ENCODE results near the gene NDST1. TPM values are rescaled to one million over a fixed set of nuclear protein-coding genes. Genes with fewer than 3 reads are reported as not detected.
"Not testable (repeated sequence)": the region's sequence is repeated elsewhere in the genome, so short reads cannot be mapped to it uniquely, and the experiment has no call there.

Gene NDST1
- polyA plus RNA-seq (2013, experiment 1 of 2), result 34.7 TPM
- polyA plus RNA-seq (2013, experiment 2 of 2), result 33.9 TPM

DNA sequence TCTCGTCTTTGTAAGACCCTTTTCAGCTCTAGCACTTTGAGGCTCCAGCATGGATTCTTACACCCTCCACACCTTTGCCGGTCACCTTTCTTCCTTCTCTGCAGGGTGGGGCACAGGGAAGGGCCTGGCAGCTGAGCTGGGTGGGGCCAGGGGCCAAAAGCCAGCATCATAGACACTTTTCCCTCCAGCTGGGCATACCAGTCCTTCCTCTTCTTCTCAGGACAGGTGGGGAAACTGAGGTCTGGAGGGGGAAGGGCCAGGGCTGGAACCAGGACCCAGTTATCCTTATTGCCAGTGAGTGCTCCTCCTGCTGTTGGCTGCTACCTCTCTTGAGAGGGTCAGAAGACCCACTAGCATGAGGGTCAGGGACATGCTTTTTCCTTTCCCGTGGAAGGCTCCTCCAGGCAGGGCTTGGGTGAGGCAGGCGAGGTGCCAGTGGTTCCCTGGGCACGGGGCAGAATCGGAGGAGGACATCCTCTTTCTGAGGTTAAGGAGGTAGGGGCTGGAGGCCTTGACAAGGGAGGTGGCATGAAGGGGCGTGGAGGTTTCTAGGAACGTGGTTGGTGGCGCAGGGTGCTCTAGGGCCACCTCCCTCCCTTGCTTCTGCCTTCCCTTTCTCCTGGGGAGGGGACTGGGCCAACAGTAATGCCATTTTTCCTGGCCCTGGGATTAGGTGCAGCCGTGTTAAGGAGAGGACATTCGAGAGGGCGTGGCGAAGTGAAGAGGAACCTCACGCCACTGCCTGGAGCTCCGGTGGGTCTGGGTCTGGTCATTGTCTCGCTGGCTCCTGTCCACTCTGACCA, at the start of gene NDST1:
TSS of gene NDST1 (plus strand) at position 658 of the 803 bp plus-strand sequence. CDS start 13,124 bp downstream, outside the sequence.
- no peak within 1 kb of the TSS for H3K27ac ChIP-seq (ENCODE audit: low read depth, low read length)
- whole genome bisulfite sequencing, result 93% methylated on average over 16 of the region's 16 CpGs

DNA sequence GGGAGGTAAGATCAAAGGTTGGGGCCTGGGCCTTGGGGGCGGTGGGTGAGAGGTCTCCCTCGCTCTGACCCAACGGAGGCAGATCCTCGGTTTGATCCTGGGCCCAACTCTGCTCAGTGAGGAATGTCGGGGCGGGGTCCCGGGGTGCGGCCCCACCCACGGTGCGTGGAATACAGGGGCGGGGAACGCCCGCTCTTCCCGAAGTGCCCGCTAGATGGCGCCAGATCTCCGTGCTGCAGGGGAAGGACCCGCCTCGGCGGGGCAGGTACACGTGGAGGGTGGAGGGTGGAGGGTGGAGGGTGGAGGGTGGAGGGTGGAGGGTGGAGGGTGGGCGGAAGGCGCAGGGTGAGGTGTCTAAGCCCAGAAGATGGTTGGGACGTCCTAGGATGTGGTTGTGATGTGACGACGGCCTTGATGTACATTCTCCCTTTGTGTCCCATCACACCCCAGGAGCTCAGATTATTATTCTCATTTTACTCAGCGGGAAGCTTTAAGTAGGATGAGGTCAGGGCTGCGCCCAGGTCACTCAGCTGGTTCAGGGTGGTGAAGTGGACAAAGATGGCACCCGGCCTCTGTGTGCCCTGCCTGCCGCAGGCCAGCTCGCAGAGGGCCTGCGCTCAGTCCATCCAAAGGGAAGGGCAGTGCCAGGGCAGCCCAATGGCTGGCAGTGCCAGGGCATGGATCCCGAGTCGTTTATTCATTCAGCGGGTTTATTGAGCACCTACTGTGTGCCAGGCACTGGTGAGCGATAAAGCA, 49.0 kb upstream of the NDST1 start:
- Histone ChIP-seq H3K27me3 (ENCODE audit: insufficient read depth, low read length) (no peaks in the 10 kb centered on the region), H3K36me3 (ENCODE audit: insufficient read depth, low read length) (no peaks in the 10 kb centered on the region), H3K27ac (ENCODE audit: low read depth, low read length) (no peak overlapping the region), H3K4me3 (ENCODE audit: low read length) (no peak overlapping the region), H3K4me1 (ENCODE audit: insufficient read depth, low read length) (peaks cover 20% of the 10 kb centered on the region), H3K9me3 (ENCODE audit: insufficient read depth, low read depth, low read length) (no peaks in the 10 kb centered on the region), H3K9ac (ENCODE audit: low read depth, low read length) (no peak overlapping the region)
- WGBS, result 28% methylated on average over 31 of the region's 36 CpGs

More for the DNA sequence above, at the start of gene NDST1:
- H3K4me3 ChIP-seq (ENCODE audit: low read length), result no peak within 1 kb of the TSS
- H3K4me1 ChIP-seq (ENCODE audit: insufficient read depth, low read length), result peaks cover 40% of the 10 kb centered on the region
- no peaks in the 10 kb centered on the region for H3K9me3 ChIP-seq (ENCODE audit: insufficient read depth, low read depth, low read length)
- H3K36me3 ChIP-seq (ENCODE audit: insufficient read depth, low read length), result peaks cover 2% of the 10 kb centered on the region; the same call in 1 of the 2 replicates
- H3K27me3 ChIP-seq (ENCODE audit: insufficient read depth, low read length), result no peaks in the 10 kb centered on the region
- no peak within 1 kb of the TSS for H3K9ac ChIP-seq (ENCODE audit: low read depth, low read length)

DNA sequence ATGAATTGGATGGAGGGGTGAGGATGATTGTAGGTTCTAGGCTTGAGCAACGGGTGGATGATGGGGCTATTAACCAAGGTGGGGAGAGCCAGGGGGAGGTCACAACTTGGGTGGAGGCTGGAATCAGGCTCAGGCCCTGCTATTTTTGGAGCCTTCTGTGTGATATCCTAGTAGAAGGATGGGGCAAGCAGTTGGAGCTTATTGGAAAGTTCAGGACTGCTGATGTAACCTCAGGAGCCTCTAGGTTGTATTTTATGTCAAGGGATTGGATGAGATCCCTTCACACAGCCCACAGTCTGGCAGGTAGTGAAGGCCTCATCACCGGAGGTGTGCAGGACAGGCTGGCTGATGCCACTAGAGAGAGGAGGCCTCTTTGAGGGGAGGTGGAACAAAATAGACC, 47.1 kb upstream of the NDST1 start:
- H3K4me1 ChIP-seq (ENCODE audit: insufficient read depth, low read length), result peaks cover 21% of the 10 kb centered on the region
- 86% methylated on average over 2 of the region's 2 CpGs for WGBS
- no peaks in the 10 kb centered on the region for H3K9me3 ChIP-seq (ENCODE audit: insufficient read depth, low read depth, low read length)
- H3K9ac ChIP-seq (ENCODE audit: low read depth, low read length), result no peak overlapping the region
- no peak overlapping the region for H3K4me3 ChIP-seq (ENCODE audit: low read length)
- no peaks in the 10 kb centered on the region for H3K36me3 ChIP-seq (ENCODE audit: insufficient read depth, low read length)
- peak overlapping the region; percentile 38; the same call in 1 of the 2 replicates for H3K27ac ChIP-seq (ENCODE audit: low read depth, low read length)
- no peaks in the 10 kb centered on the region for H3K27me3 ChIP-seq (ENCODE audit: insufficient read depth, low read length)

DNA sequence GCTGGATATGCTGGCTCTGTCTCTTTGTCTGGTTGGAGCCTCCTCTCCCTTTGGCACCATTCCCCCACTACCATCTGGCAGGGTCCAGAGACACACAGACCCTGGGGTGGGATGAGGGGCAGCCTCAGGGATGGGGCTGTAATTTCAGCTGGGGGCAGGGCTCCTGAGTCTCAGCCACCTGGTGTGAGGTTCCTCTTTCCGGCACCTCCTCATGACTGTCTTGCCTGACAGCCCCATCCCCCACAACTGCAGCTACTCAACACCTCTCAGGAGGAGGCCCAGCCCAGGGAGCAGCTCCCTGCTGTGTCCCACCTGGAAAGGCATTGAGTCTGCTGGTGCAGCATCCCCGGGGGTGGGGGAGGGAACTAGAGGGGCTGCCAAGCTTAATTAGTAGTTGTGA, 46.7 kb upstream of the NDST1 start:
- H3K4me1 ChIP-seq (ENCODE audit: insufficient read depth, low read length), result peaks cover 21% of the 10 kb centered on the region
- H3K27me3 ChIP-seq (ENCODE audit: insufficient read depth, low read length), result no peaks in the 10 kb centered on the region
- no peaks in the 10 kb centered on the region for H3K9me3 ChIP-seq (ENCODE audit: insufficient read depth, low read depth, low read length)
- H3K4me3 ChIP-seq (ENCODE audit: low read length), result no peak overlapping the region
- H3K36me3 ChIP-seq (ENCODE audit: insufficient read depth, low read length), result no peaks in the 10 kb centered on the region
- no peak overlapping the region for H3K9ac ChIP-seq (ENCODE audit: low read depth, low read length)
- WGBS, result 8% methylated on average over 2 of the region's 2 CpGs
- peak overlapping the region; percentile 38; the same call in 1 of the 2 replicates for H3K27ac ChIP-seq (ENCODE audit: low read depth, low read length)

DNA sequence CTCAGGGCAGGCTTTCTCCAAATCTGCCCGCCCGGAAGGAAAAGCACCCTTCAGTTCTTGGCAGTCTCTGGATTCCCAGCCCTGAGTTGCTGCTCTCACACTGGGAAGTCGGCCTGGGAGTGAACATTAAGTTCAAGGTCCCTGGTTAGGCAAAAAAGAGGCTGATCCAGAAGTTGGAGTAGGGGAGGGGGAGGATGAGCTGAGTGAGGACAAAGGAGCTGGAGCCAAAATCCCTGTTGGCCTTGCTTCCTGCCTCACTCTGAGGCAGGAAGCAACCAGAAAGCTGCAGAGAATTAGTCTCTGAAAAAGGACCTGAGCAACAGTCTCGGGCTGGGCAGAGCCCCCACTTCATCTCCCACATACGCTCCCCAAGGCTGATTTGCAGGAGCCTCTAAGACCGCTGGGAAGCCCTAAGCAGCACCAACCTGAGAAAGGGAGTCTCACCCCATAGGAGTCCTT, 43.3 kb upstream of the NDST1 start:
- H3K27ac ChIP-seq (ENCODE audit: low read depth, low read length), result peak overlapping the region; percentile 70; the same call in 1 of the 2 replicates

DNA sequence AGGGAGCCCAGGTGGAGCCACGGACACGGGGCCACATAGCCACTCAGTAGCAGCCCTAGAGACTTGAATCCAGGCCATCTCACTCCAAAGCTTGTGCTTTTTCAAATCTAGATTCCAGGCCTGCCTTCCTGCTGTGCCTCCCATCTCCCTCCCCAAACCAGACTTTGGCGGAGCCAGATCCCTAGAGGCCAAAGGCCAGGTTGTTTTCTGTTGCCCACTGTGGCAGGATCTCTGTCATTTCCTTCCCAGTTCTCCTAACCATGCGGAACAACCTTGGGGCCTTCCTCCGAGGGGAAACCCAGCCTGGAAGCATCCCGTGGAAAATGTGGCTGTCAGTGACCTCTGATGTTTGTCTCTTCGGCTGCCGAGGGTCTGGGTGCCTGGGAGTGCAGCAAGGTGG, 42.0 kb upstream of the NDST1 start:
- 86% methylated on average over 8 of the region's 8 CpGs for WGBS
- Histone ChIP-seq H3K9ac (ENCODE audit: low read depth, low read length) (no peak overlapping the region), H3K36me3 (ENCODE audit: insufficient read depth, low read length) (no peaks in the 10 kb centered on the region), H3K4me1 (ENCODE audit: insufficient read depth, low read length) (peaks cover 16% of the 10 kb centered on the region), H3K9me3 (ENCODE audit: insufficient read depth, low read depth, low read length) (no peaks in the 10 kb centered on the region), H3K27me3 (ENCODE audit: insufficient read depth, low read length) (no peaks in the 10 kb centered on the region), H3K4me3 (ENCODE audit: low read length) (no peak overlapping the region), H3K27ac (ENCODE audit: low read depth, low read length) (no peak overlapping the region)

More for the DNA sequence above, 43.3 kb upstream of the NDST1 start:
- Histone ChIP-seq H3K36me3 (ENCODE audit: insufficient read depth, low read length) (no peaks in the 10 kb centered on the region), H3K9me3 (ENCODE audit: insufficient read depth, low read depth, low read length) (no peaks in the 10 kb centered on the region), H3K4me3 (ENCODE audit: low read length) (no peak overlapping the region), H3K4me1 (ENCODE audit: insufficient read depth, low read length) (peaks cover 21% of the 10 kb centered on the region), H3K9ac (ENCODE audit: low read depth, low read length) (peak overlapping the region; percentile 25; the same call in 1 of the 2 replicates), H3K27me3 (ENCODE audit: insufficient read depth, low read length) (no peaks in the 10 kb centered on the region)
- WGBS, result 52% methylated on average over 6 of the region's 6 CpGs

DNA sequence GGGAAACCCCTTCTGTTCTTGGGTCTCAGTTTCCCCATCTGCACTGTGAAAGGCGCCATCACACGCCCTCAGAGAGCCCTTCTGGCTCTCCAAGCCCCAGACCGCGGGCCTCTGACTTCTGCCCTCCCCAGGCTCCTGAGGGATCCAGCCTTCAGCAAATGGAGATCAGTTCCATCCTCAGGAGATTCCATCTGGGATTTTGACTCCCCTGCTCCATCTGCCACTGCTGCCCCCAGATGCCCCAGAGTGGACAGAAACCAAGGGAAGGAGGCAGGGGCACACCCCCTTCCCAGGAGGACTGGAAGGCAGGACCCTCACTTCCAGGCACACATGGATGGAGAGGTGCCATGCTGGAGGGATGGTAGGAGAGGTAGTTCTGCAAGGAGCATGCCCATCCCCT, 39.7 kb upstream of the NDST1 start:
- H3K4me3 ChIP-seq (ENCODE audit: low read length), result no peak overlapping the region
- WGBS, result 93% methylated on average over 4 of the region's 4 CpGs
- peaks cover 13% of the 10 kb centered on the region for H3K4me1 ChIP-seq (ENCODE audit: insufficient read depth, low read length)

DNA sequence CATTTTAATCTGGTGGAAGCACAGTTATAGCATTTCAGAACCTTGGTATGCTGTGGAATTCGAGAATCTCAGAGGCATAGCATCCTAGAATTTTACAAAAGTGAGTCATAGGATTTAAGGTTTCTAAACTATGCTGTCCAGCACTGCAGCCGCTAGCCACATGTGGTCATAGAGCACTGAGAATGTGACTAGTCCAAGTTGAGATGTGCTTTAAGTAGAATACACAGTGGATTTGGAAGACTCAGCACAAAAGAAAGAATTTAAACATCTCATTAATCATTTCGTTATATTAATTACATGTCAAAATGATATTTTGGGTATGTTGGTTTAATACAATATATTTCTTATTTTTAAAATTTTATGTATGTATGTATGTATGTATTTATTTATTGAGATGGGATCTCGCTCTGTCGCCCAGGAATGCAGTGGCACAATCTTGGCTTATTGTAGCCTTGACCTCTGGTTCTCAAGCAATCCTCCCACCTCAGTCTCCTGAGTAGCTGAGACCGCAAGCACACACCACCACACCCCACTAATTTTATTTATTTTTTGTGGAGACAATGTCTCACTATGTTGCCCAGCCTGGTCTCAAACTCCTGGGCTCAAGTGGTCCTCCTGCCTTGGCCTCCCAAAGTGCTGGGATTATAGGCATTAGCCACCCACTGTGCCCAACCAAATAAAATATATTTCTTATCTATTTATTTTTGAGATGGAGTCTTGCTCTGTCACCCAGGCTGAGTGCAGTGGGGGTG, 38.0 kb upstream of the NDST1 start:
- no peaks in the 10 kb centered on the region for H3K9me3 ChIP-seq (ENCODE audit: insufficient read depth, low read depth, low read length)
- H3K36me3 ChIP-seq (ENCODE audit: insufficient read depth, low read length), result no peaks in the 10 kb centered on the region
- no peak overlapping the region for H3K4me3 ChIP-seq (ENCODE audit: low read length)
- H3K9ac ChIP-seq (ENCODE audit: low read depth, low read length), result no peak overlapping the region
- no peaks in the 10 kb centered on the region for H3K27me3 ChIP-seq (ENCODE audit: insufficient read depth, low read length)
- H3K4me1 ChIP-seq (ENCODE audit: insufficient read depth, low read length), result peaks cover 9% of the 10 kb centered on the region; the same call in 1 of the 2 replicates
- H3K27ac ChIP-seq (ENCODE audit: low read depth, low read length), result no peak overlapping the region
- 91% methylated on average over 5 of the region's 6 CpGs for WGBS

More for the DNA sequence above, 39.7 kb upstream of the NDST1 start:
- no peaks in the 10 kb centered on the region for H3K9me3 ChIP-seq (ENCODE audit: insufficient read depth, low read depth, low read length)
- no peaks in the 10 kb centered on the region for H3K27me3 ChIP-seq (ENCODE audit: insufficient read depth, low read length)
- H3K9ac ChIP-seq (ENCODE audit: low read depth, low read length), result no peak overlapping the region
- H3K27ac ChIP-seq (ENCODE audit: low read depth, low read length), result no peak overlapping the region
- H3K36me3 ChIP-seq (ENCODE audit: insufficient read depth, low read length), result no peaks in the 10 kb centered on the region

DNA sequence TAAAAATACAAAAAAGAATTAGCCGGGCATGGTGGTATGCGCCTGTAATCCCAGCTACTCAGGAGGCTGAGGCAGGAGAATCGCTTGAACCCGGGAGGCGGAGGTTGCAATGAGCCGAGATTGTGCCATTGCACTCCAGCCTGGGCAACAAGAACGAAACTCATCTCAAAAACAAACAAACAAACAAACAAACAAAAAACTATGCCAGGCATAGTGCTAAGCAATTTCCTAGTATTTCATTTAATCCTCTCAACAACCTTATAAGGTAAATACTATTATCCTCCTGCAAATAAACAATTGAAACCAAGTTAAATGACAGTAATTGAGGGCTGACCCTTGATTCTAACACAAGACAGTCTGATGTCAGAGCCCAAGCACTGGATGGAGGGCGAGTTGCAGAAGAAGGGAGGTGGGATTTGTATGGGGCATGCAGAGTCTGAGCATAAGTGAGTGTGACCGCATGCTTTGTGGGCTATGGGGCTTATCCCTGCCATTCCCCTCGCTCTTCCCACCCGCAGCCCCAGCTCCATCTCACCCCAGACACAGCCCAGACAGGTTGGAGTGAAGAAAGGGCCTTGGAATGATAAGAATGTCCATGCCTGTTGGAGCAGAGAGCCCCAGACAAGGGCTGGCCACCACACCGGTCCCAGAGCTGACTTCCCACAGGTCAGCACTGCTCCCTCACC, 34.1 kb upstream of the NDST1 start:
- peaks cover 9% of the 10 kb centered on the region; the same call in 1 of the 2 replicates for H3K4me1 ChIP-seq (ENCODE audit: insufficient read depth, low read length)
- WGBS, result 82% methylated on average over 9 of the region's 12 CpGs
- H3K9me3 ChIP-seq (ENCODE audit: insufficient read depth, low read depth, low read length), result no peaks in the 10 kb centered on the region
- peak overlapping the region; percentile 52 for H3K27ac ChIP-seq (ENCODE audit: low read depth, low read length)
- peak overlapping the region; percentile 44; the same call in 1 of the 2 replicates for H3K9ac ChIP-seq (ENCODE audit: low read depth, low read length)
- no peaks in the 10 kb centered on the region for H3K36me3 ChIP-seq (ENCODE audit: insufficient read depth, low read length)
- no peak overlapping the region for H3K4me3 ChIP-seq (ENCODE audit: low read length)
- no peaks in the 10 kb centered on the region for H3K27me3 ChIP-seq (ENCODE audit: insufficient read depth, low read length)

DNA sequence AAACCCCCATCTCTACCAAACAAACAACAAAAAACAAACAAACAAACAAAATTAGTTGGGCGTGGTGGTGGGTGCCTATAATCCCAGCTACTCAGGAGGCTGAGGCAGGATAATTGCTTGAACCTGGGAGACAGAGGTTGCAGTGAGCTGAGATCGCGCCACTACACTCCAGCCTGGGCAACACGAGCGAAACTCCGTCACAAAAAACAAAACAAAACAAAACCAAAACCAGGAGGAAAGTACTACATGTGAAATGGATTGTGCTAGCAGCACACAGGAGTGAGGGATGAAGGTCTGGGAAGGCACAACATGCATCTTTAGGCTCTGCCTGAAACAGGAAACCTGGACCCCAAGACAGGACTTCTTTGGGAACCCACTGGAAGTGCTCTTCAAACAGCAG, 31.4 kb upstream of the NDST1 start:
- H3K4me3 ChIP-seq (ENCODE audit: low read length); H3K27ac ChIP-seq (ENCODE audit: low read depth, low read length); H3K36me3 ChIP-seq (ENCODE audit: insufficient read depth, low read length); H3K27me3 ChIP-seq (ENCODE audit: insufficient read depth, low read length); H3K9ac ChIP-seq (ENCODE audit: low read depth, low read length); H3K9me3 ChIP-seq (ENCODE audit: insufficient read depth, low read depth, low read length): not testable (repeated sequence)
- 92% methylated on average over 3 of the region's 6 CpGs for WGBS
- peaks cover 11% of the 10 kb centered on the region; the same call in 1 of the 2 replicates for H3K4me1 ChIP-seq (ENCODE audit: insufficient read depth, low read length)
